Endothelial cell of umbilical vein (primary cell): ENCODE data around the gene KCNJ3. TPM values are rescaled to one million over a fixed set of nuclear protein-coding genes. Genes with fewer than 3 reads are reported as not detected.

Experiments used
- BruUV-seq: library from RNA; stranded (reverse); fragments of 400-500 nt; replicated peaks from 2 replicates; lab custom pipeline; 2021; lab: Mats Ljungman, UMichigan
- CTCF ChIA-PET: fragments of 300-600, 350-600 bp; sonication (Branson Sonifier 250); formaldehyde crosslinking; loops from one replicate; lab custom pipeline; 2021; ENCODE audit warnings: antibody characterized with exemption, inconsistent platforms; lab: Charles Lee
- POLR2A ChIA-PET: fragments of 300-600, 350-600 bp; sonication (Branson Sonifier 250); formaldehyde crosslinking; loops from one replicate; lab custom pipeline; 2021; ENCODE audit warnings: antibody characterized with exemption, inconsistent platforms; lab: Charles Lee
- DNase-seq: peaks from one replicate; pipeline ENCODE4 v3.0.0-alpha.2; 2011; ENCODE audit warnings: low read depth, low spot score
- FAIRE-seq: peaks from 2 replicates; lab custom pipeline; 2011; peaks lifted over from hg19 to GRCh38; lab: Jason Lieb, UNC
- H2AFZ ChIP-seq: 2 replicates; pipeline ENCODE4 v1.6.0; 2012; ENCODE audit warnings: low read depth, low read length, control low read depth, inconsistent platforms
- H3K27ac ChIP-seq: 2 replicates; pipeline ENCODE4 v1.5.1; 2011; ENCODE audit warnings: low read depth, mild to moderate bottlenecking, control low read depth, low read length, moderate library complexity; ENCODE audit not compliant: insufficient read depth
- H3K27me3 ChIP-seq, 2 experiments: 2 replicates each; pipeline versions ENCODE4 v1.6.0 to v1.6.1; 2011; ENCODE audit warnings: low read length in 2 of 2, mixed read lengths in 1 of 2; ENCODE audit not compliant: control insufficient read depth in 2 of 2, insufficient read depth in 2 of 2
- H3K36me3 ChIP-seq, 2 experiments: 2 replicates in 1 of 2; 3 replicates in 1 of 2; pipeline ENCODE4 v1.5.1; 2011; ENCODE audit warnings: low read length in 2 of 2, mild to moderate bottlenecking in 1 of 2, moderate library complexity in 1 of 2; ENCODE audit not compliant: control insufficient read depth in 2 of 2, insufficient read depth in 2 of 2; ENCODE audit errors: extremely low read depth in 1 of 2
- H3K4me1 ChIP-seq: 3 replicates; pipeline ENCODE4 v1.5.1; 2011; ENCODE audit warnings: mild to moderate bottlenecking, low read length; ENCODE audit not compliant: control insufficient read depth, insufficient read depth; ENCODE audit errors: extremely low read depth
- H3K4me2 ChIP-seq: 2 replicates; pipeline ENCODE4 v1.6.1; 2011; ENCODE audit warnings: low read length, control low read depth, mixed read lengths; ENCODE audit not compliant: insufficient read depth
- H3K4me3 ChIP-seq, 3 experiments: fragments of 200-600 bp in 1 of 3; sonication (generic), shearing (Covaris generic) in 1 of 3; replicated peaks in 1 of 3; 2 replicates each; pipeline ENCODE4 v1.5.1; 2011 to 2016; ENCODE audit warnings: control low read depth in 3 of 3, low read length in 3 of 3, mild to moderate bottlenecking in 2 of 3, inconsistent platforms in 1 of 3, low read depth in 1 of 3, moderate library complexity in 1 of 3; ENCODE audit not compliant: insufficient read depth in 1 of 3
- H3K79me2 ChIP-seq: 2 replicates; pipeline ENCODE4 v1.6.0; 2012; ENCODE audit warnings: low read length, inconsistent platforms; ENCODE audit not compliant: control insufficient read depth, insufficient read depth
- H3K9ac ChIP-seq: replicated peaks from 2 replicates; pipeline ENCODE3; 2011; ENCODE audit warnings: low read length, control low read depth; ENCODE audit not compliant: insufficient read depth; ENCODE audit errors: extremely low read depth
- H3K9me1 ChIP-seq: replicated peaks from 3 replicates; pipeline ENCODE4 v1.6.0; 2011; ENCODE audit warnings: mild to moderate bottlenecking, low read length; ENCODE audit not compliant: control insufficient read depth, insufficient read depth; ENCODE audit errors: extremely low read depth
- H3K9me3 ChIP-seq: replicated peaks from 2 replicates; pipeline ENCODE4 v1.5.1; 2012; ENCODE audit warnings: low read length, inconsistent platforms; ENCODE audit not compliant: control insufficient read depth, insufficient read depth
- H4K20me1 ChIP-seq: replicated peaks from 2 replicates; pipeline ENCODE3; 2011; ENCODE audit warnings: mild to moderate bottlenecking, low read length; ENCODE audit not compliant: control insufficient read depth, insufficient read depth; ENCODE audit errors: extremely low read depth
- CTCF ChIP-seq, 2 donors: IDR thresholded peaks; 1 replicate in 1 of 2; 2 replicates in 1 of 2; pipeline ENCODE4 v1.5.1; 2011; ENCODE audit warnings: low read length in 2 of 2, mild to moderate bottlenecking in 2 of 2, moderate library complexity in 2 of 2, control low read depth in 1 of 2, inconsistent platforms in 1 of 2, low read depth in 1 of 2; ENCODE audit not compliant: insufficient read depth in 1 of 2; ENCODE audit errors: extremely low read depth in 1 of 2
- EZH2 ChIP-seq: IDR thresholded peaks from 2 replicates; pipeline ENCODE4 v1.6.1; 2012; ENCODE audit warnings: borderline replicate concordance, low read depth, mild to moderate bottlenecking, moderate library complexity, low read length, inconsistent platforms; ENCODE audit not compliant: severe bottlenecking
- FOS ChIP-seq: IDR thresholded peaks from 2 replicates; pipeline ENCODE4 v1.6.1; 2011; ENCODE audit warnings: mild to moderate bottlenecking, low read length, moderate library complexity, borderline replicate concordance; ENCODE audit not compliant: insufficient read depth
- GATA2 ChIP-seq: IDR thresholded peaks from 2 replicates; pipeline ENCODE4 v1.7.0; 2011; ENCODE audit warnings: low read depth, mild to moderate bottlenecking, moderate library complexity, mixed read lengths, low read length; ENCODE audit not compliant: insufficient read length, insufficient read depth
- JUN ChIP-seq: IDR thresholded peaks from 2 replicates; pipeline ENCODE4 v1.6.1; 2011; ENCODE audit warnings: borderline replicate concordance, low read depth; ENCODE audit not compliant: insufficient read length, insufficient read depth
- MAX ChIP-seq: IDR thresholded peaks from 2 replicates; pipeline ENCODE4 v1.6.1; 2011; ENCODE audit not compliant: insufficient read depth, insufficient read length
- MYC ChIP-seq: IDR thresholded peaks from one replicate; pipeline ENCODE4 v1.6.1; 2011; ENCODE audit warnings: mild to moderate bottlenecking, low read depth, low read length
- POLR2A ChIP-seq: IDR thresholded peaks from 2 replicates; pipeline ENCODE4 v1.6.1; 2012; ENCODE audit warnings: low read depth, mild to moderate bottlenecking, control low read depth, low read length
- POLR2AphosphoS5 ChIP-seq: IDR thresholded peaks from 2 replicates; pipeline ENCODE4 v1.6.1; 2012; ENCODE audit warnings: low read depth, mild to moderate bottlenecking, control low read depth, low read length, moderate library complexity; ENCODE audit not compliant: insufficient read depth
- dilution Hi-C: fragments of 300-500 bp; cut with MboI; formaldehyde crosslinking; loops from one replicate; pipeline ENCODE4 v1.15.0; 2019; ENCODE audit warnings: low sequenced_read_pairs; ENCODE audit not compliant: extremely low pct_ligation_motif_present
- intact Hi-C: fragments of 100-400 bp; cut with micrococcal nuclease; formaldehyde crosslinking; loops from one replicate; pipeline ENCODE4 v1.10.0; 2022
- polyA plus RNA-seq, 4 experiments: library from polyadenylated mRNA; depleted of rRNA in 3 of 4; stranded (reverse) in 3 of 4; unstranded in 1 of 4; fragments of >200 nt; gene quantifications; 2 replicates each; pipeline versions ENCODE4 v1.2.1 to v1.2.3, GENCODE V29; 2011 to 2012; ENCODE audit warnings: missing spikeins in 1 of 4
- total RNA-seq: library from RNA; stranded (reverse); gene quantifications from 2 replicates; pipeline ENCODE4 v1.2.3, GENCODE V29; 2021

The KCNJ3 gene
- total and polyA plus RNA-seq, 2 donors (not counting 3 experiments of a cell fraction or from before 2014, with no cell fraction given), result not detected

GRCh38 chr2:154655499-154655898 lies 43.0 kb upstream of the KCNJ3 start:
- Histone ChIP-seq H3K79me2 (no peaks in the 10 kb centered on the region), H3K9me1 (no peaks in the 10 kb centered on the region), H3K4me3 (no peak overlapping the region), H3K36me3 (no peaks in the 10 kb centered on the region), H3K9me3 (no peaks in the 10 kb centered on the region), H4K20me1 (no peaks in the 10 kb centered on the region), H3K9ac (no peak overlapping the region), H3K27me3 (no peaks in the 10 kb centered on the region), H3K4me2 (no peak overlapping the region), H2AFZ (no peak overlapping the region), H3K4me1 (no peaks in the 10 kb centered on the region), H3K27ac (no peak overlapping the region)
- ChIA-PET POLR2A (no interaction called here), CTCF (no interaction called here)
- dilution Hi-C loops, result no loop called here
- no peak for TF ChIP-seq MAX
- DNase-seq (no peak), FAIRE-seq (no peak)
- intact Hi-C loops, result no loop called here
- BruUV-seq, result no TSS peak

GRCh38 chr2:154658854-154659253 lies 39.6 kb upstream of the KCNJ3 start:
- Histone ChIP-seq H2AFZ (no peak overlapping the region), H3K9me3 (no peaks in the 10 kb centered on the region), H3K4me3 (no peak overlapping the region), H3K9me1 (no peaks in the 10 kb centered on the region), H3K4me1 (no peaks in the 10 kb centered on the region), H3K4me2 (no peak overlapping the region), H3K27ac (no peak overlapping the region), H3K9ac (no peak overlapping the region), H3K36me3 (no peaks in the 10 kb centered on the region), H3K27me3 (no peaks in the 10 kb centered on the region), H4K20me1 (no peaks in the 10 kb centered on the region), H3K79me2 (no peaks in the 10 kb centered on the region)
- dilution Hi-C loops, result no loop called here
- no peak for DNase-seq
- CTCF ChIA-PET, result no interaction called here
- TF ChIP-seq CTCF (IDR thresholded peaks at IDR 0.05; ENCODE audit: extremely low read depth in 1 of 2, insufficient read depth in 1 of 2, low read depth in 1 of 2, low read length in 2 of 2) (no peak), POLR2A (no peak), POLR2AphosphoS5 (no peak), FOS (no peak), MYC (no peak), EZH2 (no peak), JUN (no peak), MAX (no peak), GATA2 (no peak)
- no peak for FAIRE-seq
- POLR2A ChIA-PET, result no interaction called here
- no TSS peak for BruUV-seq
- intact Hi-C loops, result no loop called here
